HG03520 (cell line): ENCODE data around the gene RBMS3.
"Not testable (repeated sequence)": the region's sequence is repeated elsewhere in the genome, so short reads cannot be mapped to it uniquely, and the experiment has no call there.

ENCODE experiments used
- ATAC-seq: cut with Tn5 transposase; IDR thresholded peaks from one replicate; pipeline ENCODE4 v1.9.1; 2021; ENCODE audit warnings: mild to moderate bottlenecking, moderate library complexity; ENCODE audit not compliant: unreplicated experiment

RBMS3 gene

DNA sequence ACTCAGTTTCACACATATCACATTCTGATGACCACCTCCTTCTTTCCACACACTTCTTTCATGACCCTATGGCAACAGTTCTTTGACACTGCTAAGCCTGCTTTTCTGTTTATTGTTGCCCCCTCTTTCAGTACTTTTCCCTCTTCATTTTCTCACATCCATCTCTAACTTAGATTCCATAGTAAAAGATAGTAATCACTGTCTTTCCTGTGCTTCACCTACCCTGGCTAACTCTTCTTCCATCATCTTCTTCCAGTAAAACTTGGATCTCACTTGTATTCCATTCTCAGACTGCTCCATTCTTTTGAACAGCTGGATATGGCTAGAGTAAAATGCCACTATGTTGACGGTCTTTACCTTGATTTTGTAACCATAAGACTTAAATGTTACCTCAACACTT is 692.9 kb downstream of the RBMS3 start:
- no peak for ATAC-seq

DNA sequence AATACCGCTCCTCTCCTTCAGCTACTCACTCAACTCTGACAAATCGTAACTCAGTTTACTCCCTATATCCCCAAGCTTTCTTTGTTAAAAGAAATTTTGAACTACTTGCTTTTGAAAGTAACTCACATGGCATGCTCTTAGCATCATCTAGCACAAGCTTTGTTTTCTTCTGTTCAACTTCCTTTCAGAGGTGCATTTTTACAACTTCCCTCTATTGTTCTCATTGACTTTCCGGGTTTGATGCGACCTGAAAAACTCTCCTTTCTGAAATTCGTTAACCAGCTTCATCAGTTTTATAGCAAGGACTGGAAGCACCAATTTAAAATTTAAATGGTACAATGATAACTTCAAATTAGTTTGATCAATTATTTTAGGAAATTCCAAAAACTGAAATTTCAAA is 696.0 kb downstream of the RBMS3 start:
- ATAC-seq, result no peak

DNA sequence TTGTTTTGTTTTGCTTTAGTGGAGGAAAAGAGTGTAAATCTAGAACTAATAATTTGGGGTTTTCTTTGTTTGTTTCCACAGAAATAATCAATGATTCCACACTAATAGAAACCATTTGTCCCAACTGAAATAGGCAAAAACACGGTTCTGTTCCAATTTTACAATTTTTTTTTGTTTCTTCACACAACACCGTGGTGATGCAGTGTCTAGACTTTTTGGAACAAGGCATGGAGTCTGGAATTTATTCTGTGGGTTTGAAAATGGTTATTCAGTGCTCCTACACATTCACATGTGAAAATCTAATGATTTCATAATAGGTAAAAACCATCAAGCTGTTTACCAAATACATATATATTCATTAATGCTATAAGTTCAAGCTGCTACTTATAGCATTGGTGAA is 696.5 kb downstream of the RBMS3 start:
- ATAC-seq, result no peak

DNA sequence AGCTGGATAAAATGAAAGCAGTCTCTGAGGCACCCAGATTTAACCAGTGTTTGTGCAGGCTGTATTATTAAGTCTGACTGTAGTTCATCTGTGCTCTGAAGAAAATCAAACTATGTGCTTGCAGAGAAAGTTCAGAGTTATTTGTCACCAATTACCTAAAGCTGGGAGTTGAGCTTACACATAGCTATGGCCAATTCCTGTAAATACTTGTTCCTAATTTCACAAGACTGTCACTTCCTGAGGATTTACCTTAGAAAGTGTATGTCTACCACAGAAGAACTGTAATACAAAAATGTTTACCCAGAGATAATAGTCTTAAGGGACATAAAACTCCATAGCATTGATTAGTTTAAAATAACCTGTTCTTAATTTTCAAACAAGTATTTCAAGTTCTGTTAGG is 697.2 kb downstream of the RBMS3 start:
- ATAC-seq, result no peak

DNA sequence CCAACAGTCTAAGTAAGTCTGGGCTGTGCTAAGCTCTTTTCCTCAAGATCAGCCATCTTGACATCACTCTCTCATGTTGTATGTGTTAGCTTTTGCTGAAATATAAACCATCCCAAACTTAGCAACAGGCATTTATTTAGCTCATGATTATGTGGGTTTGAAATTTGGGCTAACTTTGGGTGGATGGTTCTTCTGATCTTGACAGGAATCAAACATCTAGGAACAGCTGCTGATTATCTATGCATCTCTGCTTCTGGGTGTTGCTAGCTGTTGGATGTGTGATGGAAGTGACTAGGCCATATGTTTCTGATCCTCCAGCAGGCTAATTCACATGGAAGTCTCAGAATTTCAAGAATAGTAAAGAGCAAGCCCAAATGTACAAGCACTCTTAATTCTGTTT is 710.3 kb downstream of the RBMS3 start:
- ATAC-seq, result no peak

DNA sequence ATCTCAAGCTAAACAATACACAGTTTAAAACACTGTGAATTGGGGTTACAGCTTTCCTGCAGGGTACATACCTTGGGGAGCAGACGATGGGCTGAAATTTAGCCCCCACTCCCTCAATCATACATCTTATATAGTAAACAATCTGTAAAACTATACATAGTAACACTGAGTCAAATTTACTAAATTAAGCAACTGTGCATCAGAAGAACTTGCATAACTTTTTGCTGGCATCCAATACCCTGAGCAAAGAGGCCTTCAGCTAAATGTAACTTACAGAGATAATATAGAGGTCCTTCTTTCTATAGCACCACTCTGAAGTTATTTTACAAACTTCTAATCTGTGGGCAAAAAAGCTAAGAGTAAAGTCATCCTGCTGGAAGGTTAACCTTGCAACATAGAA is 721.9 kb downstream of the RBMS3 start:
- ATAC-seq, result no peak

DNA sequence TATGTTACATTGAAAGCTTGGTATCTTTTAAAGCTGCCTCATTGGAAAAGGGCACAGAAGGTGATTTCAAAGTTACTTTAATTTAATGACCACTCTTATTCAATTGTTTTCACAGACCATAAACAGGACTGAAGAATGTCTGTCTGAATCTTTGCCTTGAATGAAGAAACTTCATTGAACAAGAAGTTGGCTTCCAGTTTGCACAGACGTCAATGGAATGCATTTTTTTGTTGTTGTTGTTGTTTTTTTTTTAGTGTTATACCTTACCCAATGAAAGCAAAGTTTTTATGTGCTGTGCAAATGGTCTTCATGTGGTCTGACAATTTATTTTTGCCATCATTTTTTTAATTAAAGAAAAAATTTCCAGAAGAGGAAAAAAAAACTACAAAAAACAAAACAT is 722.9 kb downstream of the RBMS3 start:
- no peak for ATAC-seq

DNA sequence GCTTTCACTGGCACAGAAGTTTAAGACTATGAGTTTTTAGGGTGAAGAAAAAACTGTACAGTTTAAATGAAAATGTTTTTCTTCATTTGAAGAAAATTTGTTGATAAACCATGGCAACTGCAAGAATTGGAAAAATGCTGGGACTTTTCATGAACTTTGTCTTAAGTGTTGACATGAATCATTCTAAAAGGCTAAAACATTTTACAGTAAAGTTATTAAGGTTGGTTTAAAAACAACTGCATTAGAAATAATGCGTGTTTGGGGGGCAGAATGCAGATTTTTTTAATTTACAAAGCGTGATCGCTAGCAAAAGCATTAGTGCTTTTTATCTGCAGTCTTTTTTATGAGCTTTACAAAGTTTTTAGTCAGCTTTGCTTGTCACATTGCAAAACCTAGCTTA is 723.6 kb downstream of the RBMS3 start:
- no peak for ATAC-seq

DNA sequence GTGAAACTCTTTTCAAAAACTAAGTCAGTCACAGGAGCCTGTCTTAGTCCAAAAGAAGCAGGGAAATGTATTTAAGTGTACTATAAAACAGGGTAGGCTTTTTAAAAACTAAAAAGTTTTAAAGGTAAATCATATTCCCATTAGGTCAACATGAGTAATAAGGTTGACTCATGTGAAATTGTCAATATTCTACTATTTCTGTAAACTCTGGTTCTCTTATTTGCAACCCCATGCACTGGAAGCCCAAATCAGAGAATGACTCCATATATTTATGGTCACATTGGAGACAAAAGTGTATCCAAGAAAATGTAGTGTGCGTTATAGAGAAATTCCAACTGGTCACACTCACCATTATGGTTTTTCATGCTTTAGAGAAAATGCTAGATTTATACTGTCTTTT is 725.2 kb downstream of the RBMS3 start:
- ATAC-seq, result no peak

DNA sequence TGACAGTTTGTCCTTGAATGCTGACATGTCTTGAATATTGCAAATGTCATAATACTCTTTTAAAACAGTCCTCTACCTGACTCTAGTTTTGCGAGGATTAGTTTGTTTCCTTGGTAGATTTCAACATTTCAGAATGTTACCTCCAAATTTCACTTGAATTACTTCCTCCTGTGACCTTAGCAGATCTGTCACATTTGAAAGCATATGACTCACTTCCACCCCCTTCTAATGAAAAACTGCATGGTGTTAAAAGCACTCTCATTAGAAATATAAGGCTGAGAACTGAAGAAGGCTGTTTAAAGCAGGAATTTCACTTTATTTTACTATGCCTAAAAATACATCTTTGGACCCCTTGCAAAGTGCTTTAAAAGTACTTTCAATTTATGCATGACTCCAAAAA is 726.8 kb downstream of the RBMS3 start:
- ATAC-seq, result no peak

DNA sequence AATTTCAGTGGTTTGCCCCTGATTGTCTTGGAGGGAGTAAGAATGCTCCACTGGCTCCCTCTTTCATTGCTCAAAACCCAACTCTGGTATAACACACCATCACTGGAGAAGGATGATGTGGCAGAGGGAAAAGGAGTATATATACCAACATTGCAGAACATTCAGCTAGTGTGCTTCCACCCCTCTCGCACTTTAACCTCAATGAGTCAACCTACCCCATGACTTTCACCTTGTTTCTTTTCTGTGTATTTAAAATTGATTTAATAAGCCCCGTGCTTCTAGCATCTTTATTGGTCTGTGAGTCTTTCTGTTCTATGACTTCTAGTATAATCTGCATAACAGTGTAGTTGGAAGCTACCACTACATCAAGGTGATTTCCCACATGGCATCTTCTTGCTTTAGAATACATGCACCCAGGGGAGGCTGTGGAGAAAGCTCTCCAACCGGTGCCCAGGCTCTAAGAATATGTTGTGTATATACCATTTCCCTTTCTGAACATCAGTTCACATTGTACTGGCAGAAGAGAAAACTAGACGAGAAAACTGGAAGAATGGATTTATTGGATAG is 730.4 kb downstream of the RBMS3 start:
- no peak for ATAC-seq

DNA sequence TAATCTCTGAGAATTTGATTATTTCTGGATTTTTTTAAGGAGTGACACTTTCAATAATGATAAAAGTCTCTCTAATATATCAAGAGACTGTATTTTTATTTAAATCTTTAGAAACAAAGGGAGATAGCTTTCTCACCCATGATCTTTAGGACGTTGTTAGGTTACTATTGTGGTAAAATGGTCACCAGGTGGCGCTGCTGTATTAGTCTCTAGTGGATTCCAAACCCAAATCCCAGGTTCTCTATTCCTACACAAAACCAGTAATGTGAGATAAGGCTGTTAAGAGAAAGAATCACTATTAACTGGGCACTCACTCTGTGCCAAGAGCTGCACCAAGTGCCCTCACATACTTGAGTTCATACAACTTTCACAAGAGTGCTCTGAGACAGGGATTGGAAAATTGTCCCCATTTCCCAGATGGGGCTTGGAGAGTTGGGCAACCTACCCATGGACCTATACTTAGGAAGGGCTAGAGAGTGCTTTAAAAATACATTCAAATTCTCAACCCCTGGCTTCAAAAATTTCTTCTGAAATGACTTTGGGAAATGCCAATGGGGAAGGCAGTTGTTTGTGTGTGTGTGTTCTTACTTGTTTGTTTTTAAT is 732.2 kb downstream of the RBMS3 start:
- ATAC-seq, result peak; percentile 51

DNA sequence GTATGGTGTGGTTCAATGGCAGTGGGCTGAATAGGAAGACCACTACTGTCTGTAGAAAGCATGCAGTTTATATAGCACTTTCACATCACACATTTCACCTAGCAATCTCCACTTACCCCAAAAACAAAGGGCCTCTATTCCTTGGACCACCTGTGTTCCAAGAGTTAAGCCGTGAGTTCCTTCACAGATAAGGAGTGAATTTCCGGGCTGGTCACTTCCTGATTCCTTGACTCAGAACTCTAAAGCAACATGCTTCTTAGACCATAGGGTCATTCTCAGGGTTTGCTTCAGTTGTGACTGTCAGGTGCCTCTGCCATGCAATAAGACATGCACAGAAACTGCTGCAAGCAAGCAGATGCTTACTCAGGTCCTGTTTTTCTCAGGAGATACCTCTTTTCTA is 737.0 kb downstream of the RBMS3 start:
- no peak for ATAC-seq

DNA sequence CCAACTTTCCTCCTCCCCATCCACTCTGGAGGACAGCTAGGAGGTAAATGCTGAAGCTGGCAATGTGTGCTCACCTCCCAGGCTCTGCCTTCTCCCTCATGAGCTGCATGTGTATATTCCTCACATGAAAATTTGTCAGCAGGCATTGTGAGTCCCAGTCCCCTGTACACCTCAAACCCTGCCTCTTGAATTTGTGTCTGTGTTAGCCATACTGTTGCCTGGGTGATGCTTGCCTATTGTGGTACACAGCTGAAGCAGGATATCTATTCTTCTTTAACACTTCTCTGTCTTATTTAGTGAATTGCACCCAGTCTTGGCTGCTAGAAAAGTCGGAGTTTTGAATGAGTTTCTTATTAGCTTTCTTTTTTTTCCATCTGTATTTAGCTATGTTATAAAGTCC is 739.5 kb downstream of the RBMS3 start:
- ATAC-seq, result no peak

DNA sequence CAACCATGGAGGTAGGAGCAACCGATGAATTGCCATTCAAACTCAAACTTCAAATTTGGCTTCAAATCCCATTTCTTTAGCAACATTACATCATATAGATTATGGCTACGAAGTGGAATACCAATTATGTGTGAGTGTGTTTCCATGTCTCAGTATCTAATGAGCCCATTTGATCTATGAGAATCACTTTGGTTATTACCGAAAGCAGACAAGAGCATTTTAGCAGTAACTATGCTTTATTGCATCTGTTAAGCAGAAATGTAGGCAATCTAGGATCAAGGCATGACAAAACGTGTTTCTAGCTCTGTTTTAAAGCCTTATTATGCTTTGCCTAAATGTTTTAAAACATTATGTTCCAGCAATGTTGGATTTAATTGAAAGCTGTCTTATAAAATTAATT is 743.6 kb downstream of the RBMS3 start:
- ATAC-seq, result no peak

DNA sequence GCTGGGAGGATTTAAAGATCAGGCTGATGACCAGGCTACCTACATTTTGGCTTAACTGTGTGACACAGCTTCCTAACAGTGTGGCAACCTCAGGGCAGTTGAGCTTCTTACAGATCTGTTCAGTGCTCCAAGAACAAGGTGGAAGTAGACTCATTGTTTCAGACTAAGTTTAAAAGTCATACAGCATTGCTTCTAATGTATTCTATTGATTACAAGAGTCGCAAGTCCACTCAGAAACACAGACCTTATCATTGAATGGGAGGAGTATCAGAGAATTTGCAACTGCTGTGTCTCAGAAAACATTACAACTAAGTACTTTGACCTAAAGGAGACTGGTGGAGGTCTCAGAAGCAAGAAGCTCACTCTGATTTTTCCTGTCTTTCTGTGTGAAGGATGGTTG is 746.0 kb downstream of the RBMS3 start:
- ATAC-seq, result no peak

DNA sequence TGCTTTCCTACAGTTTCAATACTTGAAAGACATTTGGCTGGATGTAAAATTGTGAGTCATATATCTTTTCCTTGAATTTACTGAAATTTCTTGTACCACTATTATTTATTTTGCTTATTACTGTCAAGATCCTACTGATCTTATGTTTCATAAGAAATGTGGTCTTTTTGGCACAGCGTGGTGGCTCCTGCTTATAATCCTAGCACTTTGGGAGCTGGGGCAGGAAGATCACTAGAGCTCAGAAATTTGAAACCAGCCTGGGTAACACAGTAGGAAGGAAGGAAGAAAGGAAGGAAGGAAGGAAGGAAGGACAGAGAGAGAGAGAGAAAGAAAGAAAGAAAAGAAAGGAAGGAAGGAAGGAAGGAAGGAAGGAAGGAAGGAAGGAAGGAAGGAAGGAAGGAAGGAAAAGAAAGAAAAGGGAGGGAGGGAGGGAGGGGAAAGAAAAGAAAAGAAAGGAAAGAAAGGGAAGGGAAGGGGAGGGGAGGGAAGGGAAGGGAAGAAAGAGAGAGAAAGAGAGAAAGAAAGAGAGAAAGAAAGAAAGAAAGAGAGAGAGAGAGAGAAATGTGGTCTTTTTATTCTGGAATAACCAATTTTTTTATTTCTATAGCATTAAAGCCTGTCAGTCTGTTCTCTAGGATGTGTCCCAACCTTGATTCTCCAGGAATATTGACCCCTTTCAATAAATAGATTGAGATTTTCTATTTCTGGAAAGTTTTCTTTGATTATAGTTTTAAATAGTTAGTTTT is 753.5 kb downstream of the RBMS3 start:
- no peak for ATAC-seq

DNA sequence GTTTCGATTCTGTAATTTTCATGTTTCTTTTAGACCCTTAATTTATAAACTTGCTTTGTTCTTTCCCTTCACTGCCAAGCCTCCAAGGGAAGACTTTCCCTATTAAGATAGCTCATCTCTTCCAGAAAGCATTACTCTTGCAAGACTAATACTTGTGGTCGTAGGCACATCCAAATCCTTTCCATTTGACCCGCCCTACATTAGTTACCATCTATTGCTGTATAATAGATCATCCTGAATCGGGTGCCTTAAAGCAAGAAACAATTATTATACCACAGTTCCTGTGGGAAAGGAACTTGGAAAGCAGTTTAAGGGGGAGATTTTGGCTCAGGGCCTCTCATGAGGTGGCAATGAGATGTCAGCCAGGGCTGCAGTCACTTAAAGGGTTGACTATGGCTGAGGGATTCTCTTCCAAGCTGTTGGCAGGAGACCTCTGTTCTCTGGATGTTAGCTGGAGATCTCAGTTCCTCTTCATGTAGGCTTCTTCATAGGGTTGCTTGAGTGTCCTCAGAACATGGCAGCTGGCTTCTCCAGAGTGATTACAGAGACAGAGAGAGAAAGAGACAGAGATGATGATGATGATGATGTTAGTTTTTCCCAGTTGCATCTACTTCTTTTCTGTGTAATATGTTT is 755.2 kb downstream of the RBMS3 start:
- no peak for ATAC-seq

DNA sequence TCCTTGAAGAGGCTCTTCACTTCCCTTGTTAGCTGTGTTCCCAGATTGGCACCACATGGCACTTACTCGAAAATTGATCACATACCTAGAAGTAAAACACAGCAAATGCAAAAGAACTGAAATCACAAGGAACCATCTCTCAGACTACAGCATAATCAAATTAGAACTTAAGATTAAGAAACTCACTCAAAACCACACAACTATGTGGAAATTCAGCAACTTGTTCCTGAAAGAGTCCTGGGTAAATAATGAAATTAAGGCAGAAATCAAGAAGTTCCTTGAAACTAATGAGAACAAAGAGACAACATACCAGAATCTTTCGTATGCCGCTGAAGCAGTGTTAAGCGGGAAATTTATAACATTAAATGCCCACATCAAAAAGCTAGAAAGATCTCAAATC is 759.3 kb downstream of the RBMS3 start:
- no peak for ATAC-seq

DNA sequence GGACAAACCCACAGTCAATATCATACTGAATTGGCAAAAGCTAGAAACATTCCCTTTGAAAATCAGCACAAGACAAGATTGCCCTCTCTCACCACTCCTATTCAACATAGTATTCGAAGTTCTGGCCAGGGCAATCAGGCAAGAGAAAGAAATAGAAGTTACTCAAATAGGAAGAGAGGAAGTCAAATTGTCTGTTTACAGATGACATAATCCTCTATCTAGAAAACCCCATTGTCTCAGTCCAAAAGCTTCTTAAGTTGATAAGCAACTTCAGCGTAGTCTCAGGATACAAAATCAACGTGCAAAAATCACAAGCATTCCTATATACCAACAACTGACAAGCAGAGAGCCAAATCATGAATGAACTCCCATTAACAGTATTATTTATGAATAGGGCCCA is 760.6 kb downstream of the RBMS3 start:
- not testable (repeated sequence) for ATAC-seq

DNA sequence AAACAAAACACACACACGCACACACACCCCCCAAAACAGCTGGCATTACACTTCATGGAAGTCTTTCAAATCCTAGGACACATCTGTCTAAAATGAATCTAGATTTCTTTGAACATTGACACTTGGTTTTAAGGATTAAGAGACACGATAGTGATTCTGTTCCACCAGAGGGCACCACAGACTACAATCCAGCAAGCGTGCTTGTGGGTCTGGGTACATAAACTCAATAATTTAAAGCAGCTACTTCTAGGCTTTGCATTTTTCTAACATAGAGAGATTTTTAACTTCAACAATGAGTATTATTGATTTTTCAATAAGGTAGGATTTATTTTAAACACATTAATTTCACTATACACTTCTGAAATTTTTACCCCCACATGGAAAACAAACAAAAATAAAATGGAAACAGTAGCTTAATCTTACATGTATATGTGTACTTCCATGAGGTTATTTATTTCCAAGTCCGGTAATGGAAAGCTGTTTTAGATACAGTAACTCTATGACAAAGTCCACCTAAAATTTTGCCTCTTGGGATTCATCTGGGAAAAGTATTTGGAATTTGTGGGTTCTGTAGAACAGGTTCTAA is 761.5 kb downstream of the RBMS3 start:
- ATAC-seq, result no peak
